Hematopoietic multipotent progenitor cell (in vitro differentiated cells): ENCODE data around the gene TMEM19. TPM values are rescaled to one million over a fixed set of nuclear protein-coding genes. Genes with fewer than 3 reads are reported as not detected.

ENCODE experiments used
- DNase-seq, 3 donors: peaks; one replicate each; pipeline ENCODE4 v3.0.0-alpha.2; 2011 to 2015; ENCODE audit warnings: low read depth in 2 of 3, low spot score in 2 of 3
- total RNA-seq: library from RNA; depleted of rRNA; stranded (reverse); fragments of >200 nt; gene quantifications from one replicate; pipeline ENCODE4 v1.2.3, GENCODE V29; 2012

The TMEM19 gene
- total RNA-seq, 1 donor, result 26.1 TPM

- DNase-seq, result no peak
These were observed 22.8 kb downstream of the TMEM19 start for GRCh38 chr12:71708658-71709057.

GRCh38 chr12:71710276-71711125, 24.6 kb downstream of the TMEM19 start:
- no peak for DNase-seq

- no peak for DNase-seq
These were observed 32.7 kb downstream of the TMEM19 start for GRCh38 chr12:71718611-71719010.

GRCh38 chr12:71719647-71720370, 33.9 kb downstream of the TMEM19 start:
- DNase-seq, result no peak

- DNase-seq, result no peak
These were observed 36.1 kb downstream of the TMEM19 start for GRCh38 chr12:71721783-71722505.

- no peak for DNase-seq
These were observed 39.1 kb downstream of the TMEM19 start for GRCh38 chr12:71725011-71725410.

- DNase-seq, result no peak
These were observed 40.7 kb downstream of the TMEM19 start for GRCh38 chr12:71726548-71726947.

- no peak for DNase-seq
These were observed 42.1 kb downstream of the TMEM19 start for GRCh38 chr12:71727958-71728357.

GRCh38 chr12:71730936-71731335, 45.1 kb downstream of the TMEM19 start:
- DNase-seq, result no peak

GRCh38 chr12:71731439-71732356, 45.8 kb downstream of the TMEM19 start:
- DNase-seq, result no peak

- no peak for DNase-seq
These were observed 46.5 kb downstream of the TMEM19 start for GRCh38 chr12:71732357-71732712.

- DNase-seq, result no peak
These were observed 51.3 kb downstream of the TMEM19 start for GRCh38 chr12:71737197-71737596.

GRCh38 chr12:71742998-71743397, 57.1 kb downstream of the TMEM19 start:
- DNase-seq, result no peak

GRCh38 chr12:71744522-71745300, 58.8 kb downstream of the TMEM19 start:
- no peak for DNase-seq

- DNase-seq, result peak; percentile 25 to 75 (median 50)
These were observed 61.2 kb downstream of the TMEM19 start for GRCh38 chr12:71746974-71747611.

GRCh38 chr12:71748081-71748850, 62.4 kb downstream of the TMEM19 start:
- DNase-seq, result no peak

GRCh38 chr12:71749666-71750065, 63.8 kb downstream of the TMEM19 start:
- no peak for DNase-seq

GRCh38 chr12:71752891-71753290, 67.0 kb downstream of the TMEM19 start:
- no peak for DNase-seq
